Caco-2 (cell line): ENCODE results near the gene KCTD1. TPM values are rescaled to one million over a fixed set of nuclear protein-coding genes. Genes with fewer than 3 reads are reported as not detected.

Experiments
- BruUV-seq: library from RNA; stranded (reverse); fragments of 400-500 nt; replicated peaks from 2 replicates; lab custom pipeline; 2021; lab: Mats Ljungman, UMichigan
- CTCF ChIA-PET: fragments of 300-600 bp; sonication (Branson Sonifier 250); formaldehyde crosslinking; loops from one replicate; lab custom pipeline; 2022; ENCODE audit warnings: antibody characterized with exemption; lab: Charles Lee
- POLR2A ChIA-PET: fragments of 300-600 bp; sonication (Branson Sonifier 250); formaldehyde crosslinking; loops from one replicate; lab custom pipeline; 2022; ENCODE audit warnings: antibody characterized with exemption; lab: Charles Lee
- DNase-seq, 2 experiments: peaks; one replicate each; pipeline versions ENCODE4 v3.0.0 to v3.0.0-alpha.2; 2020 to 2022
- H3K27me3 ChIP-seq: replicated peaks from 2 replicates; pipeline ENCODE4 v1.6.0; 2011; ENCODE audit warnings: low read length; ENCODE audit not compliant: control insufficient read depth, insufficient read depth
- H3K36me3 ChIP-seq: 2 replicates; pipeline ENCODE4 v1.5.1; 2011; ENCODE audit warnings: low read length; ENCODE audit not compliant: control insufficient read depth, insufficient read depth
- H3K4me1 ChIP-seq: fragments of 250-450 bp; sonication (Bioruptor Pico); 2 replicates; pipeline ENCODE4 v1.5.1; 2020; ENCODE audit warnings: mild to moderate bottlenecking
- H3K4me3 ChIP-seq: 2 replicates; pipeline ENCODE4 v1.5.1; 2011; ENCODE audit warnings: low read depth, mild to moderate bottlenecking, control low read depth, low read length
- H3K9me3 ChIP-seq: fragments of 250-450 bp; sonication (Bioruptor Pico); 2 replicates; pipeline ENCODE4 v1.5.1; 2020; ENCODE audit warnings: mild to moderate bottlenecking, moderate library complexity
- H3K27ac Mint-ChIP-seq: one replicate; pipeline ENCODE4 v1.8.0; 2022; ENCODE audit warnings: mixed read lengths; ENCODE audit not compliant: unreplicated experiment
- H3K27me3 Mint-ChIP-seq: one replicate; pipeline ENCODE4 v1.8.0; 2022; ENCODE audit warnings: mixed read lengths; ENCODE audit not compliant: insufficient read depth, unreplicated experiment
- H3K36me3 Mint-ChIP-seq: one replicate; pipeline ENCODE4 v1.8.0; 2022; ENCODE audit warnings: mild to moderate bottlenecking, mixed read lengths; ENCODE audit not compliant: insufficient read depth, unreplicated experiment
- H3K4me1 Mint-ChIP-seq: one replicate; pipeline ENCODE4 v1.8.0; 2022; ENCODE audit warnings: low read depth, mixed read lengths; ENCODE audit not compliant: unreplicated experiment
- H3K4me3 Mint-ChIP-seq: one replicate; pipeline ENCODE4 v1.8.0; 2022; ENCODE audit warnings: mild to moderate bottlenecking, moderate library complexity, mixed read lengths; ENCODE audit not compliant: unreplicated experiment
- H3K9me3 Mint-ChIP-seq: one replicate; pipeline ENCODE4 v1.8.0; 2022; ENCODE audit warnings: mixed read lengths; ENCODE audit not compliant: unreplicated experiment
- intact Hi-C: fragments of 100-400 bp; cut with micrococcal nuclease; formaldehyde crosslinking; loops from one replicate; pipeline ENCODE4 v1.10.0; 2022; ENCODE audit not compliant: unreplicated experiment
- total RNA-seq: library from RNA; stranded (reverse); gene quantifications from 2 replicates; pipeline ENCODE4 v1.2.3, GENCODE V29; 2022
- TF ChIP-seq, protein P1 (sequence below), 2 experiments: fragments of 200-600 bp in 1 of 2; IDR thresholded peaks; 1 replicate in 1 of 2; 2 replicates in 1 of 2; pipeline versions ENCODE4 v1.5.1 to v1.8.0; 2011 to 2022; ENCODE audit warnings: antibody characterized with exemption in 1 of 2, control low read depth in 1 of 2, inconsistent platforms in 1 of 2, low read depth in 1 of 2, low read length in 1 of 2, mild to moderate bottlenecking in 1 of 2, moderate library complexity in 1 of 2; ENCODE audit not compliant: insufficient read depth in 1 of 2, severe bottlenecking in 1 of 2, unreplicated experiment in 1 of 2

Gene KCTD1
- total RNA-seq, 1 experiment from 2014 or later: 5.7 TPM

DNA sequence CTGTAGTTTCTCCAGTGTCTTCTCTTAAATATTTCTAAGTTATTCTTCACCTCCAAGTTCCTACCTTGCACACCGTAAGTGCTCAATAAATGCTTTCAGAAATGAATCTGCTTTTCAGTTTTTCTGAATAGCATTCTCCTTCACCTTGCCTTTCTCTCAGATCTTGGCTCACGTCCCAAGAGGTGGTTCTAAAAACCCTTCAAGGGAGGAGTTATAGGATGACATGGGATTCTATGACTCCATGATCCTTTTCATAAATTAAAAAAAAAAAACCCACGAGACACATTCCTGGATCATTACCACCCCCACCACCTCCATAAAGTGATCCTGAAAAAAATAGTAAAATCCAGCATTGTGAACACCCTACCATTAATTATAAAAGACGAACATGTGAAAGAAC, 11.7 kb downstream of the KCTD1 start:
- no peak overlapping the region for H3K27ac Mint-ChIP-seq
- Histone ChIP-seq H3K27me3 (no peaks in the 10 kb centered on the region), H3K4me1 (no peaks in the 10 kb centered on the region), H3K9me3 (no peaks in the 10 kb centered on the region), H3K4me3 (no peak overlapping the region), H3K36me3 (no peaks in the 10 kb centered on the region)
- H3K36me3 Mint-ChIP-seq: no peaks in the 10 kb centered on the region
- H3K27me3 Mint-ChIP-seq: no peaks in the 10 kb centered on the region
- DNase-seq: no peak
- H3K9me3 Mint-ChIP-seq: no peaks in the 10 kb centered on the region
- intact Hi-C loops: no loop called here
- TF ChIP-seq, protein P1, sequence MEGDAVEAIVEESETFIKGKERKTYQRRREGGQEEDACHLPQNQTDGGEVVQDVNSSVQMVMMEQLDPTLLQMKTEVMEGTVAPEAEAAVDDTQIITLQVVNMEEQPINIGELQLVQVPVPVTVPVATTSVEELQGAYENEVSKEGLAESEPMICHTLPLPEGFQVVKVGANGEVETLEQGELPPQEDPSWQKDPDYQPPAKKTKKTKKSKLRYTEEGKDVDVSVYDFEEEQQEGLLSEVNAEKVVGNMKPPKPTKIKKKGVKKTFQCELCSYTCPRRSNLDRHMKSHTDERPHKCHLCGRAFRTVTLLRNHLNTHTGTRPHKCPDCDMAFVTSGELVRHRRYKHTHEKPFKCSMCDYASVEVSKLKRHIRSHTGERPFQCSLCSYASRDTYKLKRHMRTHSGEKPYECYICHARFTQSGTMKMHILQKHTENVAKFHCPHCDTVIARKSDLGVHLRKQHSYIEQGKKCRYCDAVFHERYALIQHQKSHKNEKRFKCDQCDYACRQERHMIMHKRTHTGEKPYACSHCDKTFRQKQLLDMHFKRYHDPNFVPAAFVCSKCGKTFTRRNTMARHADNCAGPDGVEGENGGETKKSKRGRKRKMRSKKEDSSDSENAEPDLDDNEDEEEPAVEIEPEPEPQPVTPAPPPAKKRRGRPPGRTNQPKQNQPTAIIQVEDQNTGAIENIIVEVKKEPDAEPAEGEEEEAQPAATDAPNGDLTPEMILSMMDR (IDR thresholded peaks at IDR 0.05; ENCODE audit: insufficient read depth in 1 of 2, low read depth in 1 of 2, low read length in 1 of 2, severe bottlenecking in 1 of 2, unreplicated experiment in 1 of 2): no peak
- H3K4me3 Mint-ChIP-seq: no peak overlapping the region
- ChIA-PET POLR2A (no interaction called here), CTCF (no interaction called here)
- H3K4me1 Mint-ChIP-seq: peaks cover 5% of the 10 kb centered on the region
- BruUV-seq: no TSS peak

DNA sequence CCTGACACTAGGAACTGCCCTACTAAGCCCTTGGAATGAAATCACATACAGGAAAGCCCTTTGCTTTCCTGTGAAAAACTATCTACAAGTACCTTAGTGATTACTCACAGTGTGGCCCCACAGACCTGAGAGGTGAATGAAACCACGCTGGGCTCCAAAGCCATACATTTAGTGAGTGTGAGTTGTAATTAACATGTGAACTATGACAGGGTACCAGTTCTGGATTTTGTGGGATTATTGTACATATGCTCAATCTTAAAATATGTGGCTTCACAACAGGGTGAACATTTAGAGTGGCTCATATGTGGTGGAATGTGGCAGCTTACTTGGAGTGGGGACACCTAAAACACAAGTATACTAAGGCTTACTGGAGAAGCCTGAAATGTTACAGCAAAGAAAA, 12.3 kb downstream of the KCTD1 start:
- H3K9me3 ChIP-seq: no peaks in the 10 kb centered on the region
- Mint-ChIP-seq H3K9me3 (no peaks in the 10 kb centered on the region), H3K27me3 (no peaks in the 10 kb centered on the region), H3K36me3 (no peaks in the 10 kb centered on the region), H3K4me3 (no peak overlapping the region), H3K27ac (no peak overlapping the region), H3K4me1 (peaks cover 5% of the 10 kb centered on the region)
- intact Hi-C loops: no loop called here
- no peaks in the 10 kb centered on the region for H3K36me3 ChIP-seq
- no peaks in the 10 kb centered on the region for H3K27me3 ChIP-seq
- no peak overlapping the region for H3K4me3 ChIP-seq
- no TSS peak for BruUV-seq
- H3K4me1 ChIP-seq: no peaks in the 10 kb centered on the region
- TF ChIP-seq, protein P1 (IDR thresholded peaks at IDR 0.05; ENCODE audit: insufficient read depth in 1 of 2, low read depth in 1 of 2, low read length in 1 of 2, severe bottlenecking in 1 of 2, unreplicated experiment in 1 of 2): no peak
- CTCF ChIA-PET: no interaction called here
- no peak for DNase-seq
- POLR2A ChIA-PET: no interaction called here

DNA sequence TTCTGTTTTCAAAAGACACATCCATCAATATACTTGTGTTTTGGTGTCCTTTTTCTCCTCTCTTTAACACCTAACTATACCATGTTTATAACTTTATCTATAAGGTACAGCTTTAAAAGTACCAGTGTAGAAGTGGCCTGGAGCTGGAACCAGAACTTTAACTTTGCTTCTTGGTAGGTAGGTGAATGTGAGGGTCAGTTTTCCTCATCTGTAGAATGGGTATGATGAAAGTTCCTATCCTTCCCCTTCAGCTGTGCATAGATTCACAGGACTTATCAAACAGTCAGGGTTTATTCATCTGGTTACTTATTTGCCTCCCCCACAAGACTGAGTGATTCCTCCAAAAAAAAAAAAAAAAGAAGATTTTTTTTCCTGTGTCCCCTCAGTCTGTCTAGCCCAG, 12.7 kb downstream of the KCTD1 start:
- intact Hi-C loops: no loop called here
- TF ChIP-seq, protein P1 (IDR thresholded peaks at IDR 0.05; ENCODE audit: insufficient read depth in 1 of 2, low read depth in 1 of 2, low read length in 1 of 2, severe bottlenecking in 1 of 2, unreplicated experiment in 1 of 2): no peak
- ChIA-PET POLR2A (no interaction called here), CTCF (no interaction called here)
- Histone ChIP-seq H3K4me3 (no peak overlapping the region), H3K36me3 (no peaks in the 10 kb centered on the region), H3K9me3 (no peaks in the 10 kb centered on the region), H3K27me3 (no peaks in the 10 kb centered on the region), H3K4me1 (no peaks in the 10 kb centered on the region)
- no peaks in the 10 kb centered on the region for H3K36me3 Mint-ChIP-seq
- no peak overlapping the region for H3K4me3 Mint-ChIP-seq
- no TSS peak for BruUV-seq
- H3K27me3 Mint-ChIP-seq: no peaks in the 10 kb centered on the region
- peaks cover 5% of the 10 kb centered on the region for H3K4me1 Mint-ChIP-seq
- no peak for DNase-seq
- no peak overlapping the region for H3K27ac Mint-ChIP-seq
- no peaks in the 10 kb centered on the region for H3K9me3 Mint-ChIP-seq
